IPS-20b (cell line): ENCODE data around the gene LIPJ.

Experiments used
- H3K27ac ChIP-seq: one replicate; pipeline ENCODE4 v1.5.1; 2013; ENCODE audit warnings: low read length
- H3K27me3 ChIP-seq: 2 replicates; pipeline ENCODE4 v1.6.1; 2013; ENCODE audit warnings: mild to moderate bottlenecking, low read length, inconsistent platforms; ENCODE audit not compliant: insufficient read depth
- H3K36me3 ChIP-seq: 2 replicates; pipeline ENCODE4 v1.6.1; 2013; ENCODE audit warnings: low read depth, mild to moderate bottlenecking, inconsistent platforms, low read length, moderate library complexity; ENCODE audit not compliant: insufficient read depth
- H3K4me1 ChIP-seq: 2 replicates; pipeline ENCODE4 v1.6.1; 2013; ENCODE audit warnings: mild to moderate bottlenecking, control low read depth, inconsistent platforms, low read length, moderate library complexity; ENCODE audit not compliant: insufficient read depth
- H3K4me3 ChIP-seq: 2 replicates; pipeline ENCODE4 v1.5.1; 2013; ENCODE audit warnings: mild to moderate bottlenecking, low read length, inconsistent platforms
- H3K9ac ChIP-seq: 2 replicates; pipeline ENCODE4 v1.6.1; 2013; ENCODE audit warnings: low read depth, mild to moderate bottlenecking, inconsistent platforms, low read length, moderate library complexity
- H3K9me3 ChIP-seq: 2 replicates; pipeline ENCODE4 v1.6.1; 2013; ENCODE audit warnings: mild to moderate bottlenecking, low read depth, low read length, inconsistent platforms; ENCODE audit not compliant: insufficient read depth

The LIPJ gene

DNA sequence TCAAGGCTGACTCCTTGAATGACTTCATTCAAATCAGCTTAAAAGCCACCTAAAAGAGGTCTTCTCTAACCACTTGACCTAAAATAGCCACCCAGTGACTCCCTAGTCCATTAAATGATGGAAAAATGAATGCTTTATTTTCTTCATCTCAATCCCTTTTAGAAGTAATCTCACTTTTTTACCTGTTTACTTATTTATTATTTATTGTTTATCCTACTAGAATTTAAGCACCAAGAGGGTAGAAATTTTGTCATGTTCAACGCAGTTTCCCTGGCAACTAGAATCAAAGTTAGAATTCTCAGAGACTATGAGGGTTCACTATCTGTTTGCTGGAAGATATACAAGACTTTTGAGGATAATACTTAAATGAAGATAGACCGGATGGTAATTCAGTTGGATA, at the start of gene LIPJ:
Gene LIPJ (plus strand): TSS at position 301 of the 400 bp plus-strand sequence. CDS start 3,926 bp downstream, outside the sequence.
- no peak within 1 kb of the TSS for H3K4me3 ChIP-seq
- H3K9me3 ChIP-seq, result no peaks in the 10 kb centered on the region
- H3K27ac ChIP-seq, result no peak within 1 kb of the TSS
- H3K27me3 ChIP-seq, result peaks cover 10% of the 10 kb centered on the region; the same call in 1 of the 2 replicates
- H3K9ac ChIP-seq, result no peak within 1 kb of the TSS
- H3K4me1 ChIP-seq, result no peaks in the 10 kb centered on the region
- no peaks in the 10 kb centered on the region for H3K36me3 ChIP-seq

DNA sequence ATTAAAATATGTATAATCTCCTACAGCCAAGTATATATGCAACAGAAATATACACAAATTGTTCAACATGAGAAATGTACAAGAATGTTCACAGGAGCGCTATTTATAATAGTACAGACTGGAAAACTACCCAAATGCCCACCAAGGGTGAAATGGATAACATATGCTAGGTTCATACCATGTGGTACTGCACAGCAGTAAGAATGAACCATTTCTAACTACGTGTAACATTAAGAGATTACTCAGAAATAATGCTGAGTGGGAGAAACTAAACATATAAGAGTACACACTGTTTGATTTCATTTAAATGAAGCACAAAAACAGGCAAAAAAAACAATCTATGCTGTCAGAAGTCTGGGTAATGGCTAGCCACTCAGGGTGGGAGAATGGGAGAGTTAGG, 49.2 kb upstream of the LIPJ start:
- Histone ChIP-seq H3K36me3 (no peaks in the 10 kb centered on the region), H3K4me3 (no peak overlapping the region), H3K4me1 (no peaks in the 10 kb centered on the region), H3K9ac (no peak overlapping the region), H3K9me3 (no peaks in the 10 kb centered on the region), H3K27ac (no peak overlapping the region), H3K27me3 (no peaks in the 10 kb centered on the region)

GRCh38 chr10:88538048-88538447, 48.5 kb upstream of the LIPJ start:
- no peak overlapping the region for H3K9ac ChIP-seq
- no peak overlapping the region for H3K4me3 ChIP-seq
- H3K4me1 ChIP-seq, result no peaks in the 10 kb centered on the region
- no peaks in the 10 kb centered on the region for H3K36me3 ChIP-seq
- no peaks in the 10 kb centered on the region for H3K27me3 ChIP-seq
- no peaks in the 10 kb centered on the region for H3K9me3 ChIP-seq
- no peak overlapping the region for H3K27ac ChIP-seq

- H3K9ac ChIP-seq, result no peak overlapping the region
- H3K4me3 ChIP-seq, result no peak overlapping the region
- no peaks in the 10 kb centered on the region for H3K9me3 ChIP-seq
- H3K4me1 ChIP-seq, result no peaks in the 10 kb centered on the region
- no peak overlapping the region for H3K27ac ChIP-seq
- H3K36me3 ChIP-seq, result no peaks in the 10 kb centered on the region
- no peaks in the 10 kb centered on the region for H3K27me3 ChIP-seq
Observed at GRCh38 chr10:88540351-88540750, 46.2 kb upstream of the LIPJ start.

GRCh38 chr10:88541116-88541626, 45.4 kb upstream of the LIPJ start:
- Histone ChIP-seq H3K27me3 (no peaks in the 10 kb centered on the region), H3K4me1 (no peaks in the 10 kb centered on the region), H3K4me3 (no peak overlapping the region), H3K9ac (no peak overlapping the region), H3K36me3 (no peaks in the 10 kb centered on the region), H3K9me3 (no peaks in the 10 kb centered on the region), H3K27ac (no peak overlapping the region)

DNA sequence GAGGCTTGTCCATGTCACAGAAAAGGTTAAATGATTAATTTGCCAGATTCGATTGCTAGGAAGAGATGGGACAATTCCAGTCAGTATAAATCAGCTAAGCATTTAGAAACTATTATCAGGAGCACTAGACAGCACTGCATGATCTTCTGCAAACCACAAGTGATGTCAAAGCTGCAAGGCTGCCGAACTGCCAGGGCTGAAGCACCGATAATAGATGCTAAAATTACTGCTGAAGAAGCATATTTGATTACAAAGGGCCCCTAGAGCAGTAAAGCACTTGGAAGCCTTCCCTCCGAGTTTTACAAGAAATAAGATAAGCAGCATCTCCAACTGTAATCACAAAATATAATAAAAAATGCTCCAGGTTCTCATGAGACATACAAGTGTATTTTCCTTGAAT, 44.0 kb upstream of the LIPJ start:
- no peak overlapping the region for H3K4me3 ChIP-seq
- no peaks in the 10 kb centered on the region for H3K4me1 ChIP-seq
- no peaks in the 10 kb centered on the region for H3K36me3 ChIP-seq
- H3K9me3 ChIP-seq, result no peaks in the 10 kb centered on the region
- no peak overlapping the region for H3K9ac ChIP-seq
- H3K27ac ChIP-seq, result no peak overlapping the region
- H3K27me3 ChIP-seq, result no peaks in the 10 kb centered on the region

DNA sequence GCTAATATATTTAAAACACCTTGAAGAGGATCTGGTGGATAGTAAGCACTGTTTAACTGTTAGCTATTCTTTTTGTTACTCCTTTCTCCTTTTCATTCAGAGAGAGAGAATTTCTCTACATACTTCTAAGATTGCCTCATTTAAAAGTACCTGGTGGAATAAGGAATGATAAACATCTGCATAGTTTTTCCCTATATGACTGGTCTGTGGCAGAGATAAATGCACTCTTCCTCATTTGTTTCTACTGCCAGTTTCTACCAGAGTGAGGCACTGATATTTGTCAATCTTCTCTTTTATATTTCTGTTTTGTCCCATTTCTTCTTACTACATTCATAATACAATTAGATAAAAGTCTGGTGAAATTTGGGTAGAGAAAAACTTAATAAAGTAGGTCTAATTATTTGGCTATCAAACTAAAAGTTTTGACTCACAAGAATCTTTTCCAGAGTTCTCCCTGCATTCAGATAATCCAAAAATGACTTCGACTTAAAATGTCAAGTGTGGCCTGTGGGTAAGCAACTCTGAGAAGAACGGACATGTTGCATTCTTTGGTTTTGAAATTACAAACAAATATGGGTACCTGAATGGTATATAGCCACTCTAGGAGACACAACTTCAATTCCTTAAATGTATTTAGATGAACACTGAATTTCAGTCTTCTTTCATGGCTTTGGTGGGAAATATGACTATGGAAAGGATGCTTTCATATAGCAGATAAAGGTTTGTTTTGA, 42.3 kb upstream of the LIPJ start:
- no peak overlapping the region for H3K9ac ChIP-seq
- H3K27ac ChIP-seq, result no peak overlapping the region
- no peaks in the 10 kb centered on the region for H3K4me1 ChIP-seq
- no peaks in the 10 kb centered on the region for H3K9me3 ChIP-seq
- H3K4me3 ChIP-seq, result no peak overlapping the region
- H3K36me3 ChIP-seq, result no peaks in the 10 kb centered on the region
- H3K27me3 ChIP-seq, result no peaks in the 10 kb centered on the region

GRCh38 chr10:88545359-88545758, 41.2 kb upstream of the LIPJ start:
- Histone ChIP-seq H3K9me3 (no peaks in the 10 kb centered on the region), H3K4me1 (no peaks in the 10 kb centered on the region), H3K36me3 (no peaks in the 10 kb centered on the region), H3K27ac (no peak overlapping the region), H3K9ac (no peak overlapping the region), H3K4me3 (no peak overlapping the region), H3K27me3 (no peaks in the 10 kb centered on the region)

GRCh38 chr10:88546497-88546896, 40.1 kb upstream of the LIPJ start:
- Histone ChIP-seq H3K9me3 (no peaks in the 10 kb centered on the region), H3K9ac (no peak overlapping the region), H3K4me3 (no peak overlapping the region), H3K27me3 (no peaks in the 10 kb centered on the region), H3K36me3 (no peaks in the 10 kb centered on the region), H3K4me1 (no peaks in the 10 kb centered on the region), H3K27ac (no peak overlapping the region)

GRCh38 chr10:88551246-88551645, 35.3 kb upstream of the LIPJ start:
- no peaks in the 10 kb centered on the region for H3K36me3 ChIP-seq
- H3K27ac ChIP-seq, result no peak overlapping the region
- no peak overlapping the region for H3K4me3 ChIP-seq
- H3K4me1 ChIP-seq, result no peaks in the 10 kb centered on the region
- H3K9ac ChIP-seq, result no peak overlapping the region
- H3K9me3 ChIP-seq, result no peaks in the 10 kb centered on the region
- no peaks in the 10 kb centered on the region for H3K27me3 ChIP-seq

DNA sequence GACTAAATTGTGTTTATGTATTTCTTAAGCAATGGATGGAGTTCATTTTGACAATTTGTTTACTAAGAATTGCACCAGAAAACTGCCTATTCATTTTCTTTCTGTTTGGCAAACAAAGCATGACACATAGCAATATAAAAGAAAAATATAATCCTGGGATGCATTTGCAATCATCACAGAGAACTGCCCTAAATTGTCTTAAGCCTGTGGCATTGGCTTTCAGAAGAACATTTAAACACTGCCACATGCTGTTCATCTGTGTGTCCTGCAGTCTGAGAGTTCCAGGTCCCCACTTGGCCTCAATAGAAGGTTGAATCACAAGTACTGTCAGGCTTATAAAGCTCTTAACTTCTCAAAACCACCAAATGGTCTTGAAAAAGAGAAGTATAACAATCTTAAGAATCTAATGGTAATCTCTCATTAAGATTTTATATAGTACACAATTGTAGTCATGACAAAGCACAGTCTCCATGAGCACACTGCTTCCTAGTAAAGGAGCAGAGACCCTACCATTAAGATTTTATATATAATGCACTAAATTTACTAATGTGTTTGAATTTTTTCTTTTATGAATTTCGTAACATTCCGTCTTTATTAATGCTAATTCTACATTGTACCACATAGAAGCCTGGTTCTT, 33.3 kb upstream of the LIPJ start:
- H3K27ac ChIP-seq, result no peak overlapping the region
- H3K9ac ChIP-seq, result no peak overlapping the region
- H3K9me3 ChIP-seq, result no peaks in the 10 kb centered on the region
- H3K27me3 ChIP-seq, result no peaks in the 10 kb centered on the region
- no peak overlapping the region for H3K4me3 ChIP-seq
- H3K4me1 ChIP-seq, result no peaks in the 10 kb centered on the region
- H3K36me3 ChIP-seq, result no peaks in the 10 kb centered on the region
